Measurements from ENCODE around the gene TCEANC2.

- TF ChIP-seq CTCF (IDR thresholded peaks at IDR 0.05; ENCODE audit: poor library complexity, severe bottlenecking) = no peak
- TF ChIP-seq RAD21 (conservative IDR thresholded peaks at IDR 0.05) = no peak
- no peak for TF ChIP-seq EP300 (conservative IDR thresholded peaks at IDR 0.05; ENCODE audit: poor library complexity, severe bottlenecking)
Observed at GRCh38 chr1:54131419-54131818, 78.0 kb downstream of the TCEANC2 start.
